Measurements from ENCODE around the gene KHDC4.
"Not testable (repeated sequence)": the region's sequence is repeated elsewhere in the genome, so short reads cannot be mapped to it uniquely, and the experiment has no call there.

KHDC4 gene

DNA sequence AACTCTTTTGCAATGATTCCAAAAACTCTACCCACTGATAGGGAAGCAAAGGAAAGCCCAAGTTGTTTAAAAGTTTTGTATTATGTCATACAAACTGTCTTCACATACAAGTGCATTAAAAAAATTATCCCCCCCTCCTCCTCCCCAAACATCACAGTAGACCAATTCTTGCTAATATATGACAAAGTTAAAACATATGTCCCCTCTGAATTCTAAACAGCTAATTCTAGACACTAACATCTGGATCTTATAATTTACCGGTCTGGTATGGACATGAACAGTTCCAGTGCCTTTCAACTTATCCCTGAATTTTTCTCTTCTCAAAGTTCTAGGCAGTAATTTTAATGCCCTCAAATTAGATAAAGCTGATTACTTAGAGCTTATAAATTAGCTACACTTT, 36.5 kb downstream of the KHDC4 start:
- TF ChIP-seq FOXP2 (optimal IDR thresholded peaks at IDR 0.05; ENCODE audit: control extremely low read depth, extremely low read length, insufficient read depth) (no peak), POLR2AphosphoS5 (IDR thresholded peaks at IDR 0.05; ENCODE audit: borderline replicate concordance, low read depth, low read length) (no peak), EZH2 (IDR thresholded peaks at IDR 0.05) (no peak)
- H3K9ac ChIP-seq (ENCODE audit: insufficient read length): no peak overlapping the region
- peak overlapping the region; percentile 79 for H3K27ac ChIP-seq
- peaks cover 35% of the 10 kb centered on the region for H3K36me3 ChIP-seq (ENCODE audit: insufficient read depth, low read length)
- DNase-seq (ENCODE audit: low read depth, low spot score): no peak
- no peaks in the 10 kb centered on the region for H3K9me3 ChIP-seq (ENCODE audit: low read depth, low read length)
- peak overlapping the region; percentile 6; the same call in 1 of the 2 replicates for H3K4me3 ChIP-seq

DNA sequence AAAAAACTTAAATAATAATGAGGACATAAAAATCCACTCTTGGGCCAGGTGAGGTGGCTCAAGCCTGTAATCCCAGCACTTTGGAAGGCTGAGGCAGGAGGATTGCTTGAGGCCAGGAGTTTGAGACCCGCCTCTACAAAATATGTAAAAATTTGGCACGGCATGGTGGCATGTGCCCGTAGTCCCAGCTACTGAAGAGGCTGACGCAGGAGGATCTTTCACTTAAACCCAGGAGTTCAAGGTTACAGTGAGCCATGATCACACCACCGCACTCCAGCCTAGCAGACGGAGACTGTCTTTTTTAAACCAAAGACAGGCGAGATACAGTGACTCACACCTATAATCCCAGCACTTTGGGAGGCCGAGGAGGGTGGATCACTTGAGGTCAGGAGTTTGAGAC, 37.7 kb downstream of the KHDC4 start:
- H3K9me3 ChIP-seq (ENCODE audit: low read depth, low read length); H3K27ac ChIP-seq; H3K9ac ChIP-seq (ENCODE audit: insufficient read length); H3K4me3 ChIP-seq; DNase-seq (ENCODE audit: low read depth, low spot score): not testable (repeated sequence)
- peaks cover 32% of the 10 kb centered on the region for H3K36me3 ChIP-seq (ENCODE audit: insufficient read depth, low read length)

DNA sequence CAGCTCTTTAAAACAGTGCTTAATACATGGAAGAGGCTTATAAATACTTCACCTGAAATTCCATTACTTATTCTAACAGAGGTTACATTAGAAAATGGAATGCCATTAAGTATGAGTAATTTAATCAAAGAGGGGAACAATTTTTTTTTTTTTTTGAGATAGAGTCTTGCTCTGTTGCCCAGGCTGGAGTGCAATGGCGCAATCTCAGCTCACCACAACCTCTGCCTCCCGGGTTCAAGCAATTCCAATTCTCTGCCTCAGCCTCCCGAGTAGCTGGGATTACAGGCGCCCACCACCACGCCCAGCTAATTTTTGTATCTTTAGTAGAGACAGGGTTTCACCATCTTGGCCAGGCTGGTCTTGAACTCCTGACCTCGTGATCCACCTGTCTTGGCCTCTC, 38.6 kb downstream of the KHDC4 start:
- DNase-seq (ENCODE audit: low read depth, low spot score); H3K4me3 ChIP-seq; H3K9ac ChIP-seq (ENCODE audit: insufficient read length); H3K9me3 ChIP-seq (ENCODE audit: low read depth, low read length); H3K27ac ChIP-seq: not testable (repeated sequence)
- H3K36me3 ChIP-seq (ENCODE audit: insufficient read depth, low read length): peaks cover 23% of the 10 kb centered on the region

DNA sequence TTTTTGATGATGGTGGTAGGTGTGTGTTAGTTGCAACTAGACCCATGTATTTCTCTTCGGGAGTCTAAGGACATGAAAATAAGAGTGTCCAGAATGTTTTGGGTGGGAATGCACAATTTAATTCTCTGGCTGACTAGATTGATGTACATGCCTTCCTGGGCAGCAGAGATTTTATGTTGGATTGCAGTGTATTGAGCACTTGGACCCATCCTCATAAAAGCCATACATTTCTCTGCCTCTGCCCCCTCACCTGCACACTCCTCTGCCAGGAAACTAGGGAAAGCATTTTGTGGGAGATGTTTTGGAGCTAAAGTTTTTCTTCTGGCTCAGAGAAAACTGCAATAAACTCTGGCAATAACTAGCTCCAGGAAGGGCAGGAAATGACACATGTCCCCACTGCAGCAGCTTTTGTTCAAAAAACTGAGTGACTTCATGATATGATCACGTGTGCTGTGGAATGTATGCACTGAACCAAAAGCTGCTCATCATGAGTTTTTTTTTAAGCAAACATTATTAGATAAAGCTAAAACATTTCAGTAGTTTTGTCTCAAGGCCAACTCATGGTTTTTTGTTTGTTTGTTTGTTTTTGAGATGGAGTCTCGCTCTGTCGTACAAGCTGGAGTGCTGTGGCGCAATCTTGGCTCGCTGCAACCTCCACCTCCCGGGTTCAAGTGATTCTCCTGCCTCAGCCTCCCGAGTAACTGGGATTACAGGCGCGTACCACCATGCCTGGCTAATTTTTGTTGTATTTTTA, 40.6 kb downstream of the KHDC4 start:
- peak overlapping the region; percentile 7 for H3K9ac ChIP-seq (ENCODE audit: insufficient read length)
- TF ChIP-seq FOXP2 (optimal IDR thresholded peaks at IDR 0.05; ENCODE audit: control extremely low read depth, extremely low read length, insufficient read depth) (no peak), POLR2AphosphoS5 (IDR thresholded peaks at IDR 0.05; ENCODE audit: borderline replicate concordance, low read depth, low read length) (no peak), EZH2 (IDR thresholded peaks at IDR 0.05) (no peak)
- no peak for DNase-seq (ENCODE audit: low read depth, low spot score)
- peak overlapping the region; percentile 31; the same call in 1 of the 2 replicates for H3K4me3 ChIP-seq
- peak overlapping the region; percentile 69 for H3K27ac ChIP-seq
- H3K9me3 ChIP-seq (ENCODE audit: low read depth, low read length): no peaks in the 10 kb centered on the region
- peaks cover 6% of the 10 kb centered on the region; the same call in 1 of the 2 replicates for H3K36me3 ChIP-seq (ENCODE audit: insufficient read depth, low read length)

DNA sequence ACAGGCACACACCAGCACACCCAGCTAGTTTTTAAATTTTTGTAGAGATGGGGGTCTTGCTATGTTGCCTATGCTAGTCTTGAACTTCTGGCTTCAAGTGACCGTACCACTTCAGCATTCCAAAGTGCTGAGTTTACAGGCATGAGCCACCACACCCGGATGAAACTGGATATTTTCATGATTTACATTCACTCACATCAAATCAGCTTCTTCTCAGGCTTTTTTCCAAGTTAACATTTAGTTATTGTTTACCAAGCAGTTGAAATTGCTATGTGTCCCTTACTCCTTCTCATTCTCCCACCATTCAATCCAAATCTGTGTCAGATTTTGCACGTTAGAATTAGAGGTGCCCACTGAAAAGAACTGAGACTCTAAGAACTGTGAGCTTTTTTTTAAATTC, 41.4 kb downstream of the KHDC4 start:
- Histone ChIP-seq H3K27ac (peak overlapping the region; percentile 69), H3K36me3 (ENCODE audit: insufficient read depth, low read length) (peaks cover 6% of the 10 kb centered on the region; the same call in 1 of the 2 replicates), H3K9ac (ENCODE audit: insufficient read length) (no peak overlapping the region), H3K9me3 (ENCODE audit: low read depth, low read length) (no peaks in the 10 kb centered on the region), H3K4me3 (no peak overlapping the region)
- TF ChIP-seq EZH2 (IDR thresholded peaks at IDR 0.05) (no peak), FOXP2 (optimal IDR thresholded peaks at IDR 0.05; ENCODE audit: control extremely low read depth, extremely low read length, insufficient read depth) (no peak), POLR2AphosphoS5 (IDR thresholded peaks at IDR 0.05; ENCODE audit: borderline replicate concordance, low read depth, low read length) (no peak)
- DNase-seq (ENCODE audit: low read depth, low spot score): no peak

DNA sequence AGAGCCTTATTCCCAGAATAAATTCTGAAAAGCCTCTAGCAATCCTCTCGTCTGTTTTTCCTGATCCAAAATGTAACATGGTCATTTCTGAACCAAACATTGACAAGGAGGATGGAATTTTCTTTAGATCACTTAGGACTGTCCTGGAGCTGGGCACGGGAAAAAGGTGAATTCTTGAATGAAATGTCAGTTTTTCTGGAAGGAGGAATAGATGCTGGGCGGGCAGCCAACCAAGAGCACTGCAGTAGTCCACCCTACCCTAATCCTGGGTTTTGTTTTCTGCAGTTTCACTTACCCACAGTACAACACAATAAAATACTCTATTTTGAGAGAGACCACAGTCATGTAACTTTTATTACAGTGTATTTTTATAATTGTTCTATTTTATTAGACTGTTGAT, 44.0 kb downstream of the KHDC4 start:
- H3K4me3 ChIP-seq: no peak overlapping the region
- no peaks in the 10 kb centered on the region for H3K36me3 ChIP-seq (ENCODE audit: insufficient read depth, low read length)
- H3K9ac ChIP-seq (ENCODE audit: insufficient read length): no peak overlapping the region
- no peak for DNase-seq (ENCODE audit: low read depth, low spot score)
- no peaks in the 10 kb centered on the region for H3K9me3 ChIP-seq (ENCODE audit: low read depth, low read length)
- TF ChIP-seq FOXP2 (optimal IDR thresholded peaks at IDR 0.05; ENCODE audit: control extremely low read depth, extremely low read length, insufficient read depth) (no peak), POLR2AphosphoS5 (IDR thresholded peaks at IDR 0.05; ENCODE audit: borderline replicate concordance, low read depth, low read length) (no peak), EZH2 (IDR thresholded peaks at IDR 0.05) (no peak)
- no peak overlapping the region for H3K27ac ChIP-seq

DNA sequence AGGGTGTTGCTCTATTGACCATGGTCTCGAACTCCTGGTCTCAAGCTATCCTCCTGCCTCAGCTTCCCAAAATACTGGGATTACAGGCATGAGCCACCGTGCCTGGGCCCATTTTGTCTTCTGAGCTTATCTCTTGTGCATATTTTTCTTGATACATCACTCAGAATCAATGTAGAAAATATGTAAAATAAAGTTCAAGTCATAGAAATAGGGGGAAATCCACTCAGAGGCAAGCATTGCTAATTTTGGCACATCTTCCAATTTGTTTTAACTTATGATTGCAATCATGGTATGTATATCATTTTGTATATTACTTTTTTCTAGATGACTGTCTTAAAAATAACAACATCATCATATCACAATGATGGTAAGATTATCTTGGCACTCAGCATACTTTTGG, 44.6 kb downstream of the KHDC4 start:
- Histone ChIP-seq H3K36me3 (ENCODE audit: insufficient read depth, low read length) (no peaks in the 10 kb centered on the region), H3K4me3 (no peak overlapping the region), H3K9ac (ENCODE audit: insufficient read length) (no peak overlapping the region), H3K27ac (no peak overlapping the region), H3K9me3 (ENCODE audit: low read depth, low read length) (no peaks in the 10 kb centered on the region)
- TF ChIP-seq EZH2 (IDR thresholded peaks at IDR 0.05) (no peak), POLR2AphosphoS5 (IDR thresholded peaks at IDR 0.05; ENCODE audit: borderline replicate concordance, low read depth, low read length) (no peak), FOXP2 (optimal IDR thresholded peaks at IDR 0.05; ENCODE audit: control extremely low read depth, extremely low read length, insufficient read depth) (no peak)
- DNase-seq (ENCODE audit: low read depth, low spot score): no peak

DNA sequence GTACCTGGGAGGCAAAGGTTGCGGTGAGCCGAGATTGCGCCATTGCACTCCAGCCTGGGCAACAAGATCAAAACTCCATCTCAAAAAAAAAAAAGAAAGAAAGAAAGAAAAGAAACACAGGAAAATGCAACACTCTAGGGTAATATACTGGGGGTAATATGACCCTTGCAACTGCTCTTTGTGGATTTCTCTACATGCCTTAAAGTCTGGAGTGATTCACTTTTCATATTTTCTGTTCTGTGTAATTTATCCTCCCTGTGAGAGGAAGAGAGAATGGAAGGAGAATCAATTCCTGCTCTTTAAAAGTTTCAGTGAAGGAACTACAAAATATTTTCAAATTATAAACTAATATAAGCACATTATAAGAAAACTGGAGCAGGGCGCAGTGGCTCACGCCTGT, 45.7 kb downstream of the KHDC4 start:
- no peak for DNase-seq (ENCODE audit: low read depth, low spot score)
- Histone ChIP-seq H3K9me3 (ENCODE audit: low read depth, low read length) (no peaks in the 10 kb centered on the region), H3K36me3 (ENCODE audit: insufficient read depth, low read length) (no peaks in the 10 kb centered on the region), H3K9ac (ENCODE audit: insufficient read length) (no peak overlapping the region), H3K4me3 (no peak overlapping the region), H3K27ac (no peak overlapping the region)
- TF ChIP-seq FOXP2 (optimal IDR thresholded peaks at IDR 0.05; ENCODE audit: control extremely low read depth, extremely low read length, insufficient read depth) (no peak), POLR2AphosphoS5 (IDR thresholded peaks at IDR 0.05; ENCODE audit: borderline replicate concordance, low read depth, low read length) (no peak)

DNA sequence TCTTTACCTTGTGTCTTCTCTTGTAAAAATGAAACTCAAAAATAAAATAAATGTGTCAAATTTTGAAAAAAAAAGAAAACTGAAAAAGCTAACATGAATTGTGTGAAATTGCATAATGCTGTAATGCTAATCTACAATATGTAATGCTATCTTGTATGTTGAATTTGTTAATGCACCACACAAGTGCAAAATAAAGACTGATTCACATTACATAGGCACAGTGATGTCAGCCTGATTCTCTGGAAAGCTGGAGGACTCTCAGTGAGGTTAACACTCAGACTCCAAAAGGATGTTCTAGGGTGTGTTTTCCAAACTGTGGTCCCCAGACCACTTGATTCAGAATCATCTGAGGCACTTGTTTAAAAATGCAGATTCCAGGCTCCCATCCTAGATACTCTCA, 49.2 kb downstream of the KHDC4 start:
- Histone ChIP-seq H3K9me3 (ENCODE audit: low read depth, low read length) (no peaks in the 10 kb centered on the region), H3K36me3 (ENCODE audit: insufficient read depth, low read length) (no peaks in the 10 kb centered on the region), H3K27ac (no peak overlapping the region), H3K9ac (ENCODE audit: insufficient read length) (no peak overlapping the region), H3K4me3 (no peak overlapping the region)
- TF ChIP-seq FOXP2 (optimal IDR thresholded peaks at IDR 0.05; ENCODE audit: control extremely low read depth, extremely low read length, insufficient read depth) (no peak), EZH2 (IDR thresholded peaks at IDR 0.05) (no peak), POLR2AphosphoS5 (IDR thresholded peaks at IDR 0.05; ENCODE audit: borderline replicate concordance, low read depth, low read length) (no peak)
- DNase-seq (ENCODE audit: low read depth, low spot score): no peak
